Measurements from ENCODE around the gene MMP17.

GRCh38 chr12:131787143-131787660 is 41.0 kb upstream of the MMP17 start:
- TF ChIP-seq CTCF (IDR thresholded peaks at IDR 0.05) (no peak), POLR2A (IDR thresholded peaks at IDR 0.05) (no peak)

All from esophagus squamous epithelium (tissue), 4 donors.